Esophagus squamous epithelium (tissue), 5 donors: Measurements from ENCODE around the gene TOP2A. TPM values are rescaled to one million over a fixed set of nuclear protein-coding genes. Genes with fewer than 3 reads are reported as not detected.
"Not testable (repeated sequence)": the region's sequence is repeated elsewhere in the genome, so short reads cannot be mapped to it uniquely, and the experiment has no call there.

Experiments used
- DNase-seq: peaks from one replicate; lab custom pipeline; 2025; lab: John Stamatoyannopoulos, UW
- H3K27ac ChIP-seq, 4 donors: fragments of 200-600 bp; sonication (generic); one replicate each; pipeline ENCODE4 v1.5.1; 2016 to 2019; ENCODE audit warnings: mild to moderate bottlenecking in 1 of 4
- H3K27me3 ChIP-seq, 4 donors: fragments of 200-600 bp; sonication (generic); 1 replicate in 3 of 4; 2 replicates in 1 of 4; pipeline versions ENCODE4 v1.5.1 to v1.6.0; 2017 to 2021; ENCODE audit warnings: antibody characterized with exemption in 1 of 4
- H3K36me3 ChIP-seq, 3 donors: fragments of 200-600 bp; sonication (generic); one replicate each; pipeline ENCODE4 v1.5.1; 2016 to 2019
- H3K4me1 ChIP-seq, 3 donors: fragments of 200-600 bp; sonication (generic); one replicate each; pipeline ENCODE4 v1.5.1; 2017 to 2019
- H3K4me3 ChIP-seq, 4 donors: fragments of 200-600 bp; sonication (generic); 1 replicate in 3 of 4; 2 replicates in 1 of 4; pipeline ENCODE4 v1.5.1; 2016 to 2019; ENCODE audit warnings: mild to moderate bottlenecking in 2 of 4, moderate library complexity in 1 of 4
- H3K9me3 ChIP-seq, 3 donors: fragments of 200-600 bp; sonication (generic); one replicate each; pipeline ENCODE4 v1.5.1; 2016 to 2019
- POLR2A ChIP-seq, 4 donors: fragments of 450-650 bp; IDR thresholded peaks; one replicate each; pipeline ENCODE4 v1.6.1; 2017; ENCODE audit warnings: antibody characterized with exemption in 4 of 4, mild to moderate bottlenecking in 4 of 4, moderate library complexity in 3 of 4
- WGBS, 2 donors: methylation state at CpG; one replicate each; pipeline ENCODE4 v1.1.5; 2018; 5-methylcytosine and 5-hydroxymethylcytosine counted together
- intact Hi-C: fragments of 100-400 bp; cut with DNase I; formaldehyde crosslinking; loops from one replicate; pipeline ENCODE4 v1.15.0; 2022
- total RNA-seq, 4 donors: library from RNA; depleted of rRNA; stranded (reverse); fragments of >200 nt; gene quantifications; one replicate each; pipeline ENCODE4 v1.1.0, GENCODE V29; 2016
- TF ChIP-seq, protein P1 (sequence below), 6 experiments: fragments of 450-650 bp in 4 of 6; fragments of 200-600 bp in 2 of 6; sonication (generic) in 2 of 6; IDR thresholded peaks; one replicate each; pipeline ENCODE4 v1.5.1; 2016 to 2019; ENCODE audit warnings: antibody characterized with exemption in 6 of 6, mild to moderate bottlenecking in 4 of 6, moderate library complexity in 4 of 6
- donor health status: DM: yes; HTN: yes; CAD: no.

The TOP2A gene
- total RNA-seq, 4 donors from 2014 or later = 24.9 to 87.1 (median 50.6) TPM

DNA sequence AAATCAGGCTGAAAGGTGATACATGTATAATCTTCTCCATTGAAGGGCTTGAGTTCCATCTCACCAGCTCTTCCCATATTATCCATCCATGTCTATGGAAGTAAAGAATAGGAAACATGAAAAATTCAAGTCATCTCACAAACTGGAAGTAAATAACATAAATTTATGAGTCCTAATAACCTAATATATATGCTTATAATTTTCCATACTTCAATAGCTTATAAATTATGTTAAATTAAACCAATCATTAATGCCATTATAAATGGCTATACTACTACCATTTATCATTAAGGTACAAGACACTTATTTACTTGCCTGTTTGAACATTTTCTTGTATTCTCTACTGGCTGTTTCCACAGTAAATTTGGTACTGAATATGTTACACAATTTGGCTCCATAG, 4.8 kb downstream of the TOP2A start:
- H3K27me3 ChIP-seq = peaks cover 0 to 5% (median 0%) of the 10 kb centered on the region in 4 donors
- no peaks in the 10 kb centered on the region for H3K36me3 ChIP-seq
- H3K4me1 ChIP-seq = peaks cover 0 to 26% (median 11%) of the 10 kb centered on the region in 3 donors
- no peaks in the 10 kb centered on the region for H3K9me3 ChIP-seq
- no peak overlapping the region for H3K27ac ChIP-seq
- TF ChIP-seq POLR2A (IDR thresholded peaks at IDR 0.05) = no peak
- no peak for DNase-seq
- intact Hi-C loops = loop anchor here (10.0 kb wide), 1 partner anchor 48 kb away; the partner anchor contains the start of gene GJD3
- no peak overlapping the region for H3K4me3 ChIP-seq

DNA sequence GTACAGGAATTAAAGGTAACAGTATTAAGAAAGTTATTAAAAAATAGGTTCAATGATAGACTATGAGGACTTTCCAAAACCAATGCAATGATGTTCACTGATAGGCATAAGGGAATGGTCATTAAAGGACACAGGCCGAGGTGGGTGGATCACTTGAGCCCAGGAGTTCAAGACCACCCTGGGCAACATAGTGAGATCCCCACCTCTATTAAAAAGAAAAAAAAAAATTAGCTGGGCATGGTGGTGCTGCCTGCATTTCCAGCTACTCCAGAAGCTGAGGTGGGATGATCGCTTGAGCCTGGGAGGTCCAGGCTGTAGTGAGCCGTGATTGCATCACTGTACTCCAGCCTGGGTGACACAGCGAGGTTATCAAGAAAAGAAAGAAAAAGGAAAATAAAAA, 5.9 kb downstream of the TOP2A start:
- Histone ChIP-seq H3K27ac (no peak overlapping the region), H3K27me3 (no peaks in the 10 kb centered on the region), H3K4me1 (peaks cover 0 to 19% (median 4%) of the 10 kb centered on the region in 3 donors), H3K36me3 (no peaks in the 10 kb centered on the region), H3K9me3 (no peaks in the 10 kb centered on the region), H3K4me3 (no peak overlapping the region)
- TF ChIP-seq, protein P1, sequence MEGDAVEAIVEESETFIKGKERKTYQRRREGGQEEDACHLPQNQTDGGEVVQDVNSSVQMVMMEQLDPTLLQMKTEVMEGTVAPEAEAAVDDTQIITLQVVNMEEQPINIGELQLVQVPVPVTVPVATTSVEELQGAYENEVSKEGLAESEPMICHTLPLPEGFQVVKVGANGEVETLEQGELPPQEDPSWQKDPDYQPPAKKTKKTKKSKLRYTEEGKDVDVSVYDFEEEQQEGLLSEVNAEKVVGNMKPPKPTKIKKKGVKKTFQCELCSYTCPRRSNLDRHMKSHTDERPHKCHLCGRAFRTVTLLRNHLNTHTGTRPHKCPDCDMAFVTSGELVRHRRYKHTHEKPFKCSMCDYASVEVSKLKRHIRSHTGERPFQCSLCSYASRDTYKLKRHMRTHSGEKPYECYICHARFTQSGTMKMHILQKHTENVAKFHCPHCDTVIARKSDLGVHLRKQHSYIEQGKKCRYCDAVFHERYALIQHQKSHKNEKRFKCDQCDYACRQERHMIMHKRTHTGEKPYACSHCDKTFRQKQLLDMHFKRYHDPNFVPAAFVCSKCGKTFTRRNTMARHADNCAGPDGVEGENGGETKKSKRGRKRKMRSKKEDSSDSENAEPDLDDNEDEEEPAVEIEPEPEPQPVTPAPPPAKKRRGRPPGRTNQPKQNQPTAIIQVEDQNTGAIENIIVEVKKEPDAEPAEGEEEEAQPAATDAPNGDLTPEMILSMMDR (IDR thresholded peaks at IDR 0.05) = no peak
- TF ChIP-seq POLR2A (IDR thresholded peaks at IDR 0.05) = no peak
- 90 to 95% methylated on average over 4 of the region's 4 CpGs for WGBS, 2 donors
- intact Hi-C loops = loop anchor here (10.0 kb wide), 1 partner anchor 47 kb away; the partner anchor contains the start of gene GJD3
- no peak for DNase-seq

- TF ChIP-seq, protein P1 (IDR thresholded peaks at IDR 0.05) = no peak
- TF ChIP-seq POLR2A (IDR thresholded peaks at IDR 0.05) = no peak
- Histone ChIP-seq H3K4me1 (peaks cover 0 to 4% (median 0%) of the 10 kb centered on the region in 3 donors), H3K36me3 (peaks cover 0 to 3% (median 0%) of the 10 kb centered on the region in 3 donors), H3K9me3 (no peaks in the 10 kb centered on the region), H3K27me3 (no peaks in the 10 kb centered on the region), H3K4me3 (no peak overlapping the region), H3K27ac (no peak overlapping the region)
- 87 to 89% methylated on average over 1 of the region's 1 CpG for WGBS, 2 donors
- DNase-seq = no peak
- intact Hi-C loops = loop anchor here (10.0 kb wide), 1 partner anchor 45 kb away; the partner anchor contains the start of gene GJD3
These were observed 7.6 kb downstream of the TOP2A start for GRCh38 chr17:40410082-40410481.

GRCh38 chr17:40409540-40409939, 8.2 kb downstream of the TOP2A start:
- H3K9me3 ChIP-seq, H3K4me1 ChIP-seq, DNase-seq, intact Hi-C loops, H3K4me3 ChIP-seq, H3K27me3 ChIP-seq, H3K27ac ChIP-seq, H3K36me3 ChIP-seq: not testable (repeated sequence)
- 92 to 93% methylated on average over 4 of the region's 4 CpGs for WGBS, 2 donors

- no peaks in the 10 kb centered on the region for H3K9me3 ChIP-seq
- H3K27ac ChIP-seq = no peak overlapping the region
- TF ChIP-seq POLR2A (IDR thresholded peaks at IDR 0.05) = no peak
- TF ChIP-seq, protein P1 (IDR thresholded peaks at IDR 0.05) = no peak
- H3K27me3 ChIP-seq = no peaks in the 10 kb centered on the region
- WGBS, 2 donors = 94% methylated on average over 3 of the region's 3 CpGs
- no peak for DNase-seq
- no peak overlapping the region for H3K4me3 ChIP-seq
- intact Hi-C loops = no loop called here
- peaks cover 0 to 3% (median 0%) of the 10 kb centered on the region in 3 donors for H3K36me3 ChIP-seq
- H3K4me1 ChIP-seq = no peaks in the 10 kb centered on the region
These were observed 10.2 kb downstream of the TOP2A start for GRCh38 chr17:40407460-40407859.

GRCh38 chr17:40404003-40404402, 13.7 kb downstream of the TOP2A start:
- no peak for DNase-seq
- Histone ChIP-seq H3K4me3 (no peak overlapping the region), H3K27me3 (no peaks in the 10 kb centered on the region), H3K36me3 (peaks cover 0 to 3% (median 0%) of the 10 kb centered on the region in 3 donors), H3K9me3 (no peaks in the 10 kb centered on the region), H3K27ac (no peak overlapping the region), H3K4me1 (no peaks in the 10 kb centered on the region)
- intact Hi-C loops = no loop called here
- WGBS, 2 donors = 84 to 87% methylated on average over 3 of the region's 3 CpGs
- TF ChIP-seq POLR2A (IDR thresholded peaks at IDR 0.05) = no peak
- TF ChIP-seq, protein P1 (IDR thresholded peaks at IDR 0.05) = no peak
